HG02588 (cell line): ENCODE measurements around the gene ITPKC.

Experiments used
- ATAC-seq: cut with Tn5 transposase; IDR thresholded peaks from one replicate; pipeline ENCODE4 v1.9.1; 2021; ENCODE audit warnings: mild to moderate bottlenecking, moderate library complexity; ENCODE audit not compliant: unreplicated experiment

ITPKC gene

DNA sequence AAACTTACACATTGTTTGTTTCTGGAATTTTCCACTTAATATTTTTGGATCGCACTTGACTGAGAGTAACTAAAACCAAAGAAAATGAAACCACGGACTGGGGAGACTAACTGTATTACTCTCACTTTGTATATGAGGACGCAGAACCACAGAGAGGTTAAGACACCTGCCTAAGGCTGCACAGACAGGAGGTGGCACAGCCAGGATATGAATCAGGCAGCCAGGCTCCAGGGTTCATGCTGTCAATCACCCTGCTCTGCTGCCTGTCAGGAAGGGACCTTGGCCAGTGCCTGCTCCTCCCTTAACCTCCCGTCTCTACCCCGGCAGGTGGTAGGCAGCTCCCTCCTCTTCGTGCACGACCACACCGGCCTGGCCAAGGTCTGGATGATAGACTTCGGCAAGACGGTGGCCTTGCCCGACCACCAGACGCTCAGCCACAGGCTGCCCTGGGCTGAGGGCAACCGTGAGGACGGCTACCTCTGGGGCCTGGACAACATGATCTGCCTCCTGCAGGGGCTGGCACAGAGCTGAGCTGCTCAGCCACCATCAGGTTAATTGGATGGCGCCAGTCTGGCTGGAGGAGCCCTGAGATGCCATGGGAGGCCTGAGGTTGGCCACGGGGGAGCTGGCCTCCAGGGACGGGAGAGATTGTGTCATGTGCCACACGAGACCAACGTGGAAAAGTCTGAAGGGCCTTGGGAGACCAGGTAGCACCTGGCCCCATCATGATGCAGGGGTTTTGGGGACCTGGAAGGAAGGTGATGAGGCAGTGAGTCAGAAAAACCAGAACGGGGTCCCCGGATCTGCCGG is 22.3 kb downstream of the ITPKC start:
- no peak for ATAC-seq

DNA sequence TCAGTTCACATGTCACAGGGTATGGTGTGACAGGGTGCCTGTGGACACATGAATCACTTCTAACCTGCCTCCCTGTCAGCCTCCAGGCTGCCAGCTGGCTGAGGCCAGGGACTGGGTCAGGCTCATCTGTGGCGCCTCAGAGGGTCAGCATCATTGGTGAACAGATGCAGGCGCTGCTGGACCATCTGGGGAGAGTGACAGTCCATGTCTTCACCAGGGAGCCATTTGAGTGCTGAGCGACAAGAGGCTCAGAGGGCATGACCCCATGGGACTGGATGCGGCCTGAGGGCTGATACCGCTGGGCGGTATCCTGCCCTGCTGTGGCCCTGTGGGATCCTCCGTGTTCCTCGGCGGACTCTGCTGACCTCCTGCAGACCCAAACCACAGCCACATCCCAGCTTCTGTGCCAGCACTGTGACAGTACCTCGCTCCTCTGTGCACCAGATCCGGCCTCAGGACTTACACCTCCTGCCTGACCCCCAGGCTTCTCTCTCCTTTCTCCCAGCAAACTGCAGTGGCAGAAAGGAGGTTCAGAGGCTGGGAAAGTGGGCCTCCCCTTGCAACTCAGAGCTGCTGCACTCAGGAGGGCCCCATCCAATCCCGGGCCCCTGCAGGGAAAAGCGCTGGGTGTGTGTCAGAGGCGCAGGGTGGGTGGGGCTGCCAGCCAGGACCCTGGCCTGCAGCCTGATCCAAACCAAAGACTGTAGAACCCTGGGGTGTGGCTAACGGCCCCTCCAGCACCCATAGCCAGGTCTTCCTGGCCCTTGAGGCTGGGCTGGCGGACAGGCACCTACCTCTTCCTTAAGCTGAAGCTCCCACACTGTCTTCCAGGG is 23.2 kb downstream of the ITPKC start:
- no peak for ATAC-seq

DNA sequence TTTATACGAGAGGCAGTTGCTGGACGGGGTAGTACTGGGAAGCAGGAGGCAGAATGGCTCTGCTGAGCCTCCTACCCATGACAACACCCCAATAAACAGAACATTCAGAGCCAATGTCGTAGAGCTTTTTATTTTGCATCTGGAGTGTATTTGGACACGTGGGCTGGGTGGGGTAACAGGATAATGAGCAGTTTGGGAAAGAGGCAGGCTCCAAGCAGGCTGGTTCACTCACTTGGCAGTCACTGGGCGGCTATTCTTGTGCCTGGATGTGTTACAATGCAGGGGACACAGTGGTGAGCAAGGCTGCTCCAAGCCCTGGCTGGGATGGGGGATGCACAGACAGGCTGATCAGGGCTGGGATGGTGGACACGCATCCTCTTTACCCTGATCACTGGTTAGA is 23.8 kb downstream of the ITPKC start:
- no peak for ATAC-seq

DNA sequence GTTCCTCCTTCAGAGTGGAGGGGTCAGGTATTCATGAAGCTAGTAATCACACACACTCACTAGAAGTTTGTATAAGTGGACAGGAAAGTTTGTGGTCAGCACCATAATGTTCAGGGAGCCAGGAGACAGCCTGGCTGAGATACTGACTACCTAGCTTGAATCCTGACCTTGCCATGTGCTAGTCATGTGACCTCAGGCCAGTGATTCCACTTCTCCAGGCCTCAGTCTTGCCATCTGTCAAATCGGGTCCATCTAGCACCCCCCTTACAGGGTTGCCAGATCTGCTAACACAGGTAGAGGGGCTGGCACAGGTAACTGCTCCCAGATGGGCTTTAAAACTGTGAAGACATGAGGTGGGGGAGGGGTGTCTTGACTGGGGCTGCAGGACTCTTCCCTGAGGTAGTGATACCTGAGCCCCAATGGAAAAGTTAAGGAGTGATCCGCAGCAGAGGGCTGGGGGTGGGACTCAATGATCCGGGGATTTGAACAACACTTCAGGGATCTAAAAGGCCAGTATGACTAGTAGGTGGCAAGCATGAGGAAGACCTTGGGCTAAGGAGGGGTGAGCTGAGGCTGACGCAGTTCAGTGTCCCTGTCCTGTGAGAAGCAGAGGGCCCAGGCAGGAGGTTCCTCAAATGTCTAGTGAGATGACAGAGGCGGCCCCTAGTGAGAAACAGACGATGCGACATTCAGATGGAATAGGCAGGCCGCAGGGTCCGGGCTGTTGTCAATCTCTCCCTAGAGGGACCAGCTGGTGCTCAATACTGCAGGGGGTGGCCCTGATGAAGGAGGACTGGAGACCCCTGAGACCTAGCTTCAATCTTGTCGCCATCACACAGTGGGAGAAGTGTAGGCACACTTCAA is 24.8 kb downstream of the ITPKC start:
- ATAC-seq, result no peak

DNA sequence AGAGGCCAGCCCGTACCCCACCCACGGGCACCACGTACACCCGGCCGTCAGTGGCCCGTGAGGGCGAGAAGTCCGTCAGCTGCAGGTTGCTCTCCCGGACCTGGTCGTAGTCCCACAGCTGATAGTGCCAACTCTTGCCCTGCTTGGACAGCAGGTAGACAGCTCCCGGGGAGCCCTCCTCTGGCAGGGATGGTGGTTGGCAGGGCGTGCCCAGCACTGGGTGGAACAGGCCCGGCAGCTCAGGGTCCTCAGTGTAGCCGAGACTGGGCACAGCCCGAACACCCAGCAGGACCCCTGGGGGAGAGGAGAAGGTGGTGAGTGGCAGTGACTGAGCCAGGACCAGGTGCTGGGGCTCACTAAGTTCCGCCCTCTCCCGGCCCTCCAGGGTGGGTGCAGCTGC is 25.6 kb downstream of the ITPKC start:
- no peak for ATAC-seq

DNA sequence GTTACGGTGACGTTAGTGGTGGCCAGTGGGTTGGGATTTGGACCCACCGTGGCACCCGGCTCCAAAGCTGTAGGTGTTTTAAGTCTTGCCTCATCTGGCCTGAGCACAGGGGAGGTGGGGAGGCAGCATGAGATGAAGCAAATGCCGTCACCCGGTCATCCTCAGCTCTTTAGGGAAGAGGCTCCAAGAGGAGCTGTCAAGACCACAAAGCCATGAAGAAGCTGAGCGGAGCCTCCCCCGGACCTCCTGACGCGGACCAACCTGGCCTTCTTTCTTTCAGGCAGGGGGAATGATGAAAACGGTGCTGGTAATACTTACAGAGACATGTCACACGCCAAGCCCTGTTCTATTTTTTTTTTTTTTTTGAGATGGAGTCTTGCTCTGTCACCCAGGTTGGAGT is 26.0 kb downstream of the ITPKC start:
- ATAC-seq, result no peak

DNA sequence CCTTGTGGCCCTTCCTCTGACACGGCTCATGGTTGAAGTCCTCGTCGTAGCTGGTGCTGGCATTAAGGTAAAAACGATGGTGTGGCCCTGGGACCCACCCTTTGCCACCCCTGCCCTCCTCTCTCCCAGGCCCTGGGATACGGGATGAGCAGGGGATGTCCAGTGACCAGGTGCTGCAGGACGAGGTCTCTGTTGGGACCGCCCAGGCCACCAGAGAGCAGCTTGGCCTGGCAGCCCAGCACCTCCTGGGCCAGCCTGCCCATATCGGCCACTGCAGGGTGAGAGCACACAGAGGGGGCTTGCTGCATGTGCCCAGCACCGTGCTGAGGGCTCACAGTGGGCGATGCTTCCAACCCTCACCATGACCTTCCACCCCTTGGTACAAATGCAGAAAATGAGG is 27.0 kb downstream of the ITPKC start:
- no peak for ATAC-seq

DNA sequence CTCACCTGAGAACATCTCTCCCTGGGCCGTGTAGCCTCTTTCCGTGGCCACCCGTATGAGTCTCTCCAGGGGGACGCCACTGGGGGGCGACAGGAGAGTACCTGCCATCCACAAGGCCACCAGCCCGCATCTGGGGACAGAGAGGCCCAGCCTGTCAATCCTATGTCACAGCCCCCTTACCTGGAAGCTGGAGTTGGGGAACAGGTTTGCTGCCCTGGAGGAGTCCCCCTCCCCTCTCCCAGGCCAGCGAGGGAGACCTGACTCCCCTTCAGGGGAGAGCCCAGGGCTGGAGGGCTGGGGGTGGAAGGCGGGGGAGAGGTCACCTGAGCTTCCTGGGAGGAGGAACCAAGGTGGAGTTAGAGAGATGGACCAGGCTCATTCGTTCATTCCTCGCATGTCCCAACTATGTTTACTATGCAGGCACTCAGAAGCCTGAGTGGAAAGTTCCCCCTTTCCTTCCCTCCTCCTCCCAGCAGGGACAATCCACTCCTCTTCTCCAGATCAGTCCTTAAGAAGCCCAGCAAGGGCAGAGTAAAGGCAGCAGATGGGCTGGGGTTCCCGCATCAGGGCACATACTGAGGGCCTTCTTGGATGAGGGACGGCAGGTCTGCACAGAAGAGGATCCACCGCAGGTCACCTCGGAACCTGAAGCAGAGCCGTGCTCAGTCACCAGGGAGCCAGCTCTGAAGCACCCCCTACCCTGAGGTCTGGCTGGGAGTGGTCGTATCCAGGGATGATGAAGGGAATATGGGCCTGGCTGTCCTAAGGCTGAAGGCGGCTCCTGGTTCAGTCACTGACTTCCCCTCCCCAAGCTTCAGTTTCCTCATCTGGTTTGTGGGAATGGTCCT is 27.9 kb downstream of the ITPKC start:
- no peak for ATAC-seq

DNA sequence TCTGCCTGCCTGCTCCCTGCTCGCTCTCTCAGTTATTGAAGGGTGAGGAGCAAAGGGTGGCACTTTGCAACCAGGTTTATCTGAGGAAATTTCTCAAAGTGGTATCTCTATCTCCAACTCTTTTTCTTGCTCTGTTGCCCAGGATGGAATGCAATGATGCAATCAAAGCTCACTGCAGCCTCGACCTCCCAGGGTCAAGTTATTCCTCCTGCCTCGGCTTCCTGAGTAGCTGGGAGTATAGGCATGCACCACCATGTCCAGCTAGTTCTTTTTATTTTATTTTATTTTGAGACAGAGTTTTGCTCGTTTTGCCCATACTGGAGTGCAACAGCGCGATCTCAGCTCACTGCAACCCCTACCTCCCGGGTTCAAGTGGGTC is 28.5 kb downstream of the ITPKC start:
- ATAC-seq, result no peak

DNA sequence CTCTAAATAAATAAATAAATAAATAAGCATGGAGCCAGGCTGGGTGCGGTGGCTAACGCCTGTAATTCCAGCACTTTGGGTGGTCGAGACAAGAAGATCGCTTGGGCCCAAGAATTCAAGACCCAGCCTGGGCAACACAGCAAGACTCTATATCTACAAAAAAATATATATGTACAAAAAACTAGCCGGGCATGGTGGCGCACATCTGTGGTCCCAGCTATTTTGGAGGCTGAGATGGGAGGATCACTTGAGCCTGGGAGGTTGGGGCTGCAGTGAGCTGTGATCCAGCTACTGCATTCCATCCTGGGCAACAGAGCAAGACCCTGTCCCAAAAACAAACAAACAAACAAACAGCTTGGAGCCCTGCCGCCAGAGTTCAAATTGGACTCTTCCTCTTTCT is 30.6 kb downstream of the ITPKC start:
- ATAC-seq, result no peak

DNA sequence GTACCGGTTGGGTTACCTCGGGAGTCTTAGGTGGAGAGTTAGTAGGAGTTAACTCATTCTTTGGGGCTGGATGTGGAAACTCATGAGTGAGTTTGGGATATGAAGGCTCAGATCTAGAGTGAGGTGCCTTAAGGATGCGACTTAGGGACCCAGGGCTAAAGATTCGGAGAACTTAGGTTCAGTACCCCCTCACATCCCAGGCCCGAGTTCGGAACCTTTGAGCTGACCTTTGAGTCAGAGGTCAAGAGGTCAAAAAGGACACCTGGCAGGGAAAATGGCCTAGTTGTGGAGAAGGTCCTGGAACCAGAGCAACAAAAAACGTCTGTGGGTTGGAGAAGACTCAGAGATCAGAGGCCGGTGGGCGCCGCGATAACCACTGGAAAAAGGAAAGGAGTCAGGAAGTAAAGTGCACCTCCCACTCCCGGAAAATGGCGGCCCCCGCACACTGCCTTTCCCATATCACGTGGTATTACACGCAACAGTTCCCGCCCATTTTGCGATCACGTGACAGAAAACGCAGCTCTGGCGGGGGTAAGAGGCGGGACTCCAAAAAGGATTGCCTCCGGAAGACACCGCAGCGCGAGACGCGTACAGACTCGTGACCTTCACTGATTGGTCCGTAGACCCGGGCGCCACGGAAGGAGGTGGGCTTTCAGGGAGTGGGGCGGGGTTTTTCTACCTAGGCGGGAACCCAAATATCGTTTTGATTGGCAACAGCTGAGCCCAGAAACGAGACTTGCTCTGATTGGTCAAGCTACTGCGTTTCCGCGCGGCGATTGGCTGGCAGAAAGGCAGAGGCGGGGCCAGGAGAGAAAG is 33.4 kb downstream of the ITPKC start, which contains the start of gene ACTMAP:
Gene ACTMAP (minus strand): TSS at position 420 of the 816 bp plus-strand sequence. CDS start 674 bp downstream, outside the sequence.
- peak; percentile 83 for ATAC-seq

DNA sequence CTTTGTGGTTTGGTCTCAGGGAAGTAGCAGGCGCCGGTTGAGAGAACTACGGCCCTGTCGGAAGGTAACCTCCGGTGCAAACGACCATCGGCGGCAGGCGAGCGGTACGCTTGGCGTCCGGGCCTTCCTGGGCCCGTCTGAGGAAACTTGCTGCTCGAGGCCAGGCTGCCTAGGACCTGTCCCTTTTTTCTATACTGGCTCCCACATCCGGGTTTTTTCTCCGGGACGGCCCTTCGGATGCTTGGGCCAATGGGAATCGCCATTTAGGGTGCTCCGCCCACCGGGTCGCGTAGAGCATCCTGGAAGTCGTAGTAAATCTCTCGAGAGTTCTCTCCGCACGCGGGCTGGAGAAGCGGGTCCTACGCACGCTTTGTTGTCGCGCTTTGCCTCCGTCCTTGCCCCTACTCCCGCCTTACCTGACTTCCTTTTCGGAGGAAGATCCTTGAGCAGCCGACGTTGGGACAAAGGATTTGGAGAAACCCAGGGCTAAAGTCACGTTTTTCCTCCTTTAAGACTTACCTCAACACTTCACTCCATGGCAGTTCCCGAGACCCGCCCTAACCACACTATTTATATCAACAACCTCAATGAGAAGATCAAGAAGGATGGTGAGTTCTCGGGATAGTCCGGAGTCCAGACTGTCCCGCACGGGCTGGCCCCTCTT is 34.1 kb downstream of the ITPKC start, which contains the start of gene SNRPA:
Gene SNRPA (plus strand): TSS at position 330 of the 664 bp plus-strand sequence. CDS start 206 bp downstream, at position 536.
- ATAC-seq, result peak; percentile 54

DNA sequence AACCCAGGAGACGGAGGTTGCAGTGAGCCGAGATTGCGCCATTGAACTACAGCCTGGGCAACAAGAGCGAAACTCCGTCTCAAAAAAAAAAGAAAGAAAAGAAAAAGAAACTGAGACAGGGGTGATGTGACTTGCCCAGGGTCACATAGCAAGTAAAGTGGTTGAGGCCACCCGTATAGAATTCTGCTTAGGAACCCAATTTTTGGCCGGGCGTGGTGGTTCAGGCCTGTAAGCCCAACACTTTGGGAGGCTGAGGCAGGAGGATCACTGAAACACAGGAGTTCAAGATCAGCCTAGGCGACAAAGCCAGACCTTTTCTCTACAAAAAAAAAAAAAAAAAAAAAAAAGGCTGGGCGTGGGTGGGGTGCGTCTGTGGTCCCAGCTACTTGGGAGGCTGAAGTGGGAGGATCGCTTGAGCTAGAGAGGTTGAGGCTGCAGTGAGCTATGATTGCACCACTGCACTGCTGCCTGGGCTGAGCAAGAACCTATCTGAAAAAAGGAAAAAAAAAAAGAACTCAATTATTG is 35.4 kb downstream of the ITPKC start:
- ATAC-seq, result no peak

DNA sequence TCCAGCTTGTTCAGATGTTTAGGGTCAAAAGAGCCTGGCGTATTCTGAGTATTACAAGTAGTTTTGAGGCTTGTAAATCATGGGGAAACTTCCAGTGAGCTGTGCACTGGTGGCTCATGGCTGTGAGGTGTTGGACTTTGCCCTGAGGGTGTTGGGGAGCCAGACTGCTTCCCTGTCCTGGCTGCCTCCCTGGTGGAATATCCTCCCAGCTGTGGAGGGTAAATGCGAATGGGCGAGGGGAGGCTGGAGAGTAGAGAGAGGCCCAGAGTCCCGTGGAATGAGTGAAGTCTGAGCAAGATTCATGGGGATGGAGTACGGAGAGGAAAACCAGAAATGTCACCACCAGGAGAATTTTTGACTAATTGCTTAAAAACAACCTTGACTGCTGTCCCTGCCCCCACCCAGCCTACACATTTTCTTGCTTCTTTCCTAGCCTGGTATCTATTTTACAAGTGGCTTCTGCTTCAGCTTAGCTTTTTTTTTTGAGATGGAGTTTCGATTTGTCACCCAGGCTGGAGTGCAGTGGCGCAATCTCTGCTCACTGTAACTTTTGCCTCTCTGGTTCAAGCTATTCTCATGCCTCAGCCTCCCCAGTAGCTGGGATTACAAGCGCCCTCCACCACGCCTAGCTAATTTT is 37.8 kb downstream of the ITPKC start:
- ATAC-seq, result no peak

DNA sequence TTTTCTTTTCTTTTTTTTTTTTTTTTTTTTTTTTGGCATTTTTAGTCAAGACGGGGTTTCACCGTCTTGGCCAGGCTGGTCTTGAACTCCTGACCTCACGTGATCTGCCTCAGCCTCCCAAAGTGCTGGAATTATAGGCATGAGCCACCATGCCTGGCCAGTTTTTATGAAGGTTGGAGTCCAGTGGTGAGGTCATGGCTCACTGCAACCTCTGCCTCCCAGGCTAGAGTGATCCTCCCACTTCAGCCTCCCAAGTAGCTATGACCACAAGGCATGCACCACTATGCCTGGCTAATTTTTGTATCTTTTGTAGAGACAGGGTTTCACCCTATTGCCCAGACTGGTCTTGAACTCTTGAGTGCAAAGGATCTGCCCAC is 38.3 kb downstream of the ITPKC start:
- ATAC-seq, result no peak

DNA sequence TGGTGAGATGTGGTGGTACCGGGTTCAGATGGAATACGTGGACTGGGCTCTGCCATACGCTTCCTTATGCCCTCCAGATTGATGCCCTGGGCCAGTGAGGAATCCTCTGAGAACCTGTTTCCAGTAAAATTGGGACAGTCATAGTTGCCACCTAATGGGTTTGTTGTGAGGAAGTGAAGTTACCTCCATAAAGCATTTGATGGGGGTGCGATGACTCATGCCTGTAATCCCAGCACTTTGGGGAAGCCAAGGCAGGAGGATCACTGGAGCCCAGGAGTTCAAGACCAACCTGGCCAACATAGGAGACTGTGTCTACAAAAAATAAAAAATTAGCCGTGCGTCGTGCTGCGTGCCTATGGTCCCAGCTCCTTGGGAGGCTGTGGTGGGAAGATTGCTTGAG is 38.9 kb downstream of the ITPKC start:
- ATAC-seq, result no peak

DNA sequence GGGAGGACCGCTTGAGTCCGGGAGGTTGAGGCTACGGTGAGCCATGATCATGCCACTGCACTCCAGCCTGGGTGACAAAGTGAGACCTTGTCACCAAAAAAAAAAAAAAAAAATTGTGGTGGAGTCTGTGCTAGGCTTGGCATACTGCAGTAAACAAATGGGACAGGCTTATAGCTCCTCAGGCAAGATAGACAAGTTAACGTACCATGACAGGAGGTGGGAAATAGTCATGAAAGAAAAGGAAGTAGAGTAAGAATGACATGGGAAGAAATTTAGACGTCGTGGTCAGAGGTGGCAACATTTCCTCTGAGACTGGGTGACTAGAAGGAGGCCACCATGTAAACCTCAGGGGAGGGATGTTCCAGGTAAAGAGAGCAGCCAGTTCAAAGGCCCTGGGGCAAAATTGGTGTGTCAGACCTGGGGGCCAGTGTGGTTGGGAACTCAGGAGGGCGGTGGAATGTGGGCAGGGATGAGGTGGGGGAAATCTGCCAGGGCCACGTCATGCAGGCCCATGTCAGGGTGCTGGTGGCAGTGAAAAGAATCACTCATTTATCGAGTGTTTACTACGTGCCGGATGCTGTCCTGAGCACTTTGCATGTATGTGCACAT is 39.7 kb downstream of the ITPKC start:
- no peak for ATAC-seq

DNA sequence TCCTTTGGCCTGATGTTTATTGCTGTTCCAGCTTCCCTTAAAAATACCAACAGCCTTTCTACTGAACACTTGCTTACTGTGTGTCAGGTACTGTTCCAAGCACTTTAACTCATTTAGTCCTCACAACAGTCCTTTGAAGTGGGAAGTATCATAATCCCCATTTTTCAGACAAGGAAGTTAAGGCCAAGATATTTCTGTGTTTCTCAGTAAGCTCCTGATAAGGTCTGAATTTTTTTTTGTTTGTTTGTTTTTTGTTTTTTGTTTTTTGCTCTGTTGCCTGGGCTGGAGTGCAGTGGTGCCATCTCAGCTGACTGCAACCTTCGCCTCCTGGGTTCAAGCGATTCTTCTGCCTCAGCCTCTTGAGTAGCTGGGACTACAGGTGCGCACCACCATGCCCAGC is 41.6 kb downstream of the ITPKC start:
- no peak for ATAC-seq
